Smooth muscle cell (in vitro differentiated cells): ENCODE data around the gene CD40LG. TPM values are rescaled to one million over a fixed set of nuclear protein-coding genes. Genes with fewer than 3 reads are reported as not detected.

ENCODE experiments used
- DNase-seq: peaks from one replicate; lab custom pipeline; 2025; ENCODE audit not compliant: unreplicated experiment; lab: John Stamatoyannopoulos, UW
- H2AFZ ChIP-seq: fragments of 200-600 bp; sonication (generic); 2 replicates; pipeline ENCODE4 v1.6.0; 2016; ENCODE audit warnings: antibody characterized with exemption, low read depth, mild to moderate bottlenecking
- H3F3A ChIP-seq: fragments of 200-600 bp; sonication (generic); 2 replicates; pipeline ENCODE4 v1.6.0; 2017; ENCODE audit warnings: antibody characterized with exemption, low read depth
- H3K27ac ChIP-seq: fragments of 200-600 bp; sonication (generic); 2 replicates; pipeline ENCODE4 v1.5.1; 2016; ENCODE audit warnings: low read depth, mild to moderate bottlenecking
- H3K27me3 ChIP-seq: fragments of 200-600 bp; sonication (generic); 2 replicates; pipeline ENCODE4 v1.6.1; 2016; ENCODE audit warnings: low read depth, mild to moderate bottlenecking
- H3K36me3 ChIP-seq: fragments of 200-600 bp; sonication (generic); 2 replicates; pipeline ENCODE4 v1.5.1; 2016; ENCODE audit warnings: low read depth
- H3K4me1 ChIP-seq: fragments of 200-600 bp; sonication (generic); 2 replicates; pipeline ENCODE4 v1.5.1; 2016; ENCODE audit warnings: low read depth
- H3K4me2 ChIP-seq: fragments of 200-600 bp; sonication (generic); 2 replicates; pipeline ENCODE4 v1.6.0; 2016; ENCODE audit warnings: mild to moderate bottlenecking
- H3K4me3 ChIP-seq: fragments of 200-600 bp; sonication (generic); 2 replicates; pipeline ENCODE4 v1.5.1; 2016; ENCODE audit warnings: mild to moderate bottlenecking
- H3K79me2 ChIP-seq: fragments of 200-600 bp; sonication (generic); 2 replicates; pipeline ENCODE4 v1.6.0; 2016; ENCODE audit warnings: low read depth, mild to moderate bottlenecking
- H3K9ac ChIP-seq: fragments of 200-600 bp; sonication (generic); 2 replicates; pipeline ENCODE4 v1.6.0; 2016; ENCODE audit warnings: low read depth
- H3K9me3 ChIP-seq: fragments of 200-600 bp; sonication (generic); replicated peaks from 2 replicates; pipeline ENCODE4 v1.5.1; 2016; ENCODE audit warnings: low read depth
- H4K20me1 ChIP-seq: fragments of 200-600 bp; sonication (generic); 2 replicates; pipeline ENCODE4 v1.6.0; 2016; ENCODE audit warnings: low read depth
- WGBS: methylation state at CpG from one replicate; pipeline ENCODE4 v1.1.7; 2016; ENCODE audit warnings: low lambda C conversion rate; 5-methylcytosine and 5-hydroxymethylcytosine counted together
- polyA plus RNA-seq: library from polyadenylated mRNA; unstranded; fragments of >200 nt; fragmentation: Nextera tagmentation; extraction: Ambion mirVana; gene quantifications from 2 replicates; pipeline ENCODE4 v1.2.1, GENCODE V29; 2016
- total RNA-seq: library from RNA; depleted of rRNA; stranded (reverse); fragments of >200 nt; gene quantifications from 2 replicates; pipeline ENCODE4 v1.2.3, GENCODE V29; 2014
- TF ChIP-seq, protein P1 (sequence below): fragments of 200-600 bp; sonication (generic); IDR thresholded peaks from 2 replicates; pipeline ENCODE4 v1.5.1; 2017; ENCODE audit warnings: borderline replicate concordance, mild to moderate bottlenecking, antibody characterized with exemption; ENCODE audit not compliant: insufficient read depth, poor library complexity, severe bottlenecking

Gene CD40LG
- total and polyA plus RNA-seq, 2 experiments from 2014 or later, result not detected

DNA sequence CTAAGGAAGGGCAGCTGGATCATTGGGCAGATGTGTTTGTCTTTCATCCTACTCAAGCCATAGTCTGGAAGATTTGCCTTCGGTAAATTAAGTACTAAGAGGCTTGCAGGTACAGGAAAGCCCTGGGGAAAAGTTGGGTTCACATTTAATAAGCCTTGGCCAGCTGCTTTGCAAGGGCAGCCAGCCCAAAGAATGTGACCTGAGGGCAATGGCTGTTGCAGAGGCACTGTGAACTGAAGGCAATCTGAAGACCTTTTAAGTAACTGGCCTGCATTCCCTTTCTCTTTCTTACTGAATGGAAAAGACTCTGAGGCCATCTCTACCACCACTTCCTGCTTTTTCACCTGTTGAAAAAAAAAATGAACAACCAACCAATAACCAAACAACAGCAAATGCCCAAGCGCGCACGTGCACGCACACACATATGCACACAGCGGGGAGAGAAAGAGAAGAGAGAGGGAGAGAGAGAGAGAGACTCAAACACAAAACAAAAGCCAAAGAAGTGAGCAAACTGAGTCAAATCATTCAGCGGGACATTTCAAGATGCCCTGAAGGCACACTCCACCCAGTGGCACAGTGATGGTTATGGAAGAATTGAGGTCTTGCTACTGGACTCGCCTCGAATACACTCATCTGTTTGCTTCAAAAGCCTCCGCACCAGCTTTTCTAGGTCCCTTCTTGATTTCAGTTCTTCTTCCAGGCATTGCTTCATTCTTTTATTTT is 19.6 kb downstream of the CD40LG start:
- no peaks in the 10 kb centered on the region for H4K20me1 ChIP-seq
- H3K4me2 ChIP-seq, result no peak overlapping the region
- no peak overlapping the region for H3K27ac ChIP-seq
- no peaks in the 10 kb centered on the region for H3F3A ChIP-seq
- DNase-seq, result no peak
- no peaks in the 10 kb centered on the region for H3K36me3 ChIP-seq
- no peaks in the 10 kb centered on the region for H3K4me1 ChIP-seq
- H2AFZ ChIP-seq, result no peak overlapping the region
- WGBS, result 78% methylated on average over 10 of the region's 10 CpGs
- TF ChIP-seq, protein P1, sequence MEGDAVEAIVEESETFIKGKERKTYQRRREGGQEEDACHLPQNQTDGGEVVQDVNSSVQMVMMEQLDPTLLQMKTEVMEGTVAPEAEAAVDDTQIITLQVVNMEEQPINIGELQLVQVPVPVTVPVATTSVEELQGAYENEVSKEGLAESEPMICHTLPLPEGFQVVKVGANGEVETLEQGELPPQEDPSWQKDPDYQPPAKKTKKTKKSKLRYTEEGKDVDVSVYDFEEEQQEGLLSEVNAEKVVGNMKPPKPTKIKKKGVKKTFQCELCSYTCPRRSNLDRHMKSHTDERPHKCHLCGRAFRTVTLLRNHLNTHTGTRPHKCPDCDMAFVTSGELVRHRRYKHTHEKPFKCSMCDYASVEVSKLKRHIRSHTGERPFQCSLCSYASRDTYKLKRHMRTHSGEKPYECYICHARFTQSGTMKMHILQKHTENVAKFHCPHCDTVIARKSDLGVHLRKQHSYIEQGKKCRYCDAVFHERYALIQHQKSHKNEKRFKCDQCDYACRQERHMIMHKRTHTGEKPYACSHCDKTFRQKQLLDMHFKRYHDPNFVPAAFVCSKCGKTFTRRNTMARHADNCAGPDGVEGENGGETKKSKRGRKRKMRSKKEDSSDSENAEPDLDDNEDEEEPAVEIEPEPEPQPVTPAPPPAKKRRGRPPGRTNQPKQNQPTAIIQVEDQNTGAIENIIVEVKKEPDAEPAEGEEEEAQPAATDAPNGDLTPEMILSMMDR, result no peak
- peaks cover 11% of the 10 kb centered on the region for H3K9me3 ChIP-seq
- H3K79me2 ChIP-seq, result no peaks in the 10 kb centered on the region
- no peak overlapping the region for H3K9ac ChIP-seq
- H3K4me3 ChIP-seq, result no peak overlapping the region
- H3K27me3 ChIP-seq, result no peaks in the 10 kb centered on the region

DNA sequence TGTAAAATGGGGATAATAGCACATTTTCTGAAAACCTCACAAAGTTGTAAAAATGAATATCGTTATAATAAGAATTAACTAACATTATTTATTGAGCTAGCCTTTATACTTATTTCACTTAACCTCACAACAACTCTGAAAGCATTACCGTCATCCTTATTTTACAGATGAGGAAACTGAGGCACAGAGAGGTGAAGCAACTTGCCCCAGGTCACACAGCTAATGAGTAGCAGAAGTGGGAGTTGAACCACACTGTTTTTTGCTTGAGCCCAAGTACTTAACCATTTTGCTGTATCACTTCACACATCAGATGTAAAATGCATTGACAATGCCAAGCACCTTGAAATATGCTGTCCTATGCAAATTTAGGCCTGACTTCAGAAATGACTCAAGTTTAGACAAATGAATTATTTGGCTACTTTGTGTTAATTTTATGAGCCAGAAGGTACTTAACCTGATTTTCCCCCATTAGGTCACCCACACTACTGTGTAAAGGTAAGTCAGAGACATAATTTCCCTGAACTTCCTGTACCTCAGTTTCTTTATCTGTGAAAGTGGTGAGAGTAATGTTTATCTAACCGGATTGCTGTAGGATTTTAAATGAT is 23.1 kb downstream of the CD40LG start:
- Histone ChIP-seq H3K27me3 (no peaks in the 10 kb centered on the region), H3K9ac (no peak overlapping the region), H3K79me2 (no peaks in the 10 kb centered on the region), H2AFZ (no peak overlapping the region), H3F3A (no peaks in the 10 kb centered on the region), H3K4me3 (no peak overlapping the region), H3K9me3 (peaks cover 4% of the 10 kb centered on the region), H3K36me3 (no peaks in the 10 kb centered on the region), H3K4me2 (no peak overlapping the region), H3K4me1 (no peaks in the 10 kb centered on the region), H3K27ac (no peak overlapping the region), H4K20me1 (no peaks in the 10 kb centered on the region)
- no peak for DNase-seq
- TF ChIP-seq, protein P1, result no peak
- 78% methylated on average over 3 of the region's 3 CpGs for WGBS

DNA sequence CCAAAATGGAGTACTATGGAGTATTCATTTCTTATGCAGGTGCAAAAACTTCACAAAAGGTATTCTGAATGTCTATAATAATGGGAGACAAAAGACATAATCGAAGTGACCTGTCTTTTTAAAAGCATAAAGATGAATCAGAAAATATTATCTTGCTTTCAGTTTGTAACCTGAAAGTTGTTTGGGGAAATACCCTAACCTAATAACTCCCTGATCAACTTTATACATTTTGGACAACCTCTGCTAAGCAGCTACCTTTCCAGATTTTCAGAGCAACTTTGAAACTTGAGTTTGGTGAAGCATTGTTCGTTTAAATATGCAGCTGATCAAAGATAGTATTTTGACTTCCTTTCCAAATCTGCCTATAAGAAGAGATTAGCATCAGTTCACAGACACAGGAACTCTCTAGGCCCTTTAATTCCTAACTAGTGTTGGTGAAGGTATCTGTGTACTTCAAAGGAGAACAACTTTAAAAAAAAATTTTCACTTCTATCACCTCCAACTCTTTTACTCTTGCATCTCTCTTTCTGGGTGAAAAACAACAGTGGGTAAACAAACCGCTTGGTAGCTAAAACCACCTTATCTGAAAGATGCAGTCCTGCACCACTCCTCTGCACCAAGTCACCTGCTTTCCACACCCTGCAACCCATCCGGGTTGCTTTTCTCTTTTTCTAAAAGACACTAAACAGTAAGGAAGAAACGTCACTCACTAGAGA is 26.5 kb downstream of the CD40LG start:
- TF ChIP-seq, protein P1, result no peak
- Histone ChIP-seq H3K27me3 (no peaks in the 10 kb centered on the region), H3K9me3 (peaks cover 4% of the 10 kb centered on the region), H3F3A (no peaks in the 10 kb centered on the region), H3K4me3 (no peak overlapping the region), H3K9ac (no peak overlapping the region), H3K4me1 (no peaks in the 10 kb centered on the region), H3K79me2 (no peaks in the 10 kb centered on the region), H3K36me3 (no peaks in the 10 kb centered on the region), H3K4me2 (no peak overlapping the region), H3K27ac (no peak overlapping the region), H4K20me1 (no peaks in the 10 kb centered on the region), H2AFZ (no peak overlapping the region)
- 67% methylated on average over 5 of the region's 5 CpGs for WGBS
- no peak for DNase-seq
